NCI-H1436 treated with DMSO at 0.1 percent for 48 hours (cell line): Measurements from ENCODE around the gene UBE2QL1.

Experiments used
- DNase-seq: peaks from one replicate; lab custom pipeline; 2025; lab: John Stamatoyannopoulos, UW

Gene UBE2QL1

GRCh38 chr5:6448622-6449464 is at the start of gene UBE2QL1:
Gene UBE2QL1 (plus strand): TSS chr5:6448859. CDS start chr5:6448894, 35 bp downstream.
- no peak for DNase-seq

- DNase-seq, result no peak
Measured at GRCh38 chr5:6399980-6400910, 48.4 kb upstream of the UBE2QL1 start.

GRCh38 chr5:6401410-6401809 is 47.2 kb upstream of the UBE2QL1 start:
- no peak for DNase-seq

- DNase-seq, result no peak
Measured at GRCh38 chr5:6402939-6403338, 45.7 kb upstream of the UBE2QL1 start.

- no peak for DNase-seq
Measured at GRCh38 chr5:6403416-6403815, 45.2 kb upstream of the UBE2QL1 start.

- DNase-seq, result no peak
Measured at GRCh38 chr5:6404129-6404528, 44.5 kb upstream of the UBE2QL1 start.

GRCh38 chr5:6405591-6405990 is 43.1 kb upstream of the UBE2QL1 start:
- DNase-seq, result no peak

GRCh38 chr5:6407558-6408259 is 41.0 kb upstream of the UBE2QL1 start:
- DNase-seq, result no peak

- no peak for DNase-seq
Measured at GRCh38 chr5:6408260-6408596, 40.4 kb upstream of the UBE2QL1 start.

GRCh38 chr5:6408627-6409446 is 39.8 kb upstream of the UBE2QL1 start:
- DNase-seq, result no peak

GRCh38 chr5:6410421-6410820 is 38.2 kb upstream of the UBE2QL1 start:
- DNase-seq, result no peak

GRCh38 chr5:6411141-6411540 is 37.5 kb upstream of the UBE2QL1 start:
- no peak for DNase-seq

GRCh38 chr5:6412811-6413210 is 35.8 kb upstream of the UBE2QL1 start:
- no peak for DNase-seq

GRCh38 chr5:6417657-6418056 is 31.0 kb upstream of the UBE2QL1 start:
- DNase-seq, result no peak

GRCh38 chr5:6418679-6419276 is 29.9 kb upstream of the UBE2QL1 start:
- no peak for DNase-seq

- DNase-seq, result peak; percentile 87
Measured at GRCh38 chr5:6419340-6419852, 29.3 kb upstream of the UBE2QL1 start.

- no peak for DNase-seq
Measured at GRCh38 chr5:6423327-6424109, 25.1 kb upstream of the UBE2QL1 start.

- DNase-seq, result no peak
Measured at GRCh38 chr5:6424110-6424659, 24.5 kb upstream of the UBE2QL1 start.

- DNase-seq, result no peak
Measured at GRCh38 chr5:6424700-6425099, 24.0 kb upstream of the UBE2QL1 start.

GRCh38 chr5:6427694-6428093 is 21.0 kb upstream of the UBE2QL1 start:
- DNase-seq, result no peak
